GM23248 (cell line): ENCODE measurements around the gene PTGES2.

ENCODE experiments used
- EZH2 ChIP-seq: fragments of 200-600 bp; sonication (generic); IDR thresholded peaks from 2 replicates; pipeline ENCODE4 v1.6.1; 2018; ENCODE audit warnings: antibody characterized with exemption, mild to moderate bottlenecking; ENCODE audit not compliant: insufficient read depth, poor library complexity, severe bottlenecking
- EZH2phosphoT487 ChIP-seq: fragments of 200-600 bp; sonication (generic); IDR thresholded peaks from 2 replicates; pipeline ENCODE4 v1.6.1; 2018; ENCODE audit warnings: antibody characterized with exemption, moderate library complexity, mild to moderate bottlenecking, low read depth; ENCODE audit not compliant: insufficient read depth

DNA sequence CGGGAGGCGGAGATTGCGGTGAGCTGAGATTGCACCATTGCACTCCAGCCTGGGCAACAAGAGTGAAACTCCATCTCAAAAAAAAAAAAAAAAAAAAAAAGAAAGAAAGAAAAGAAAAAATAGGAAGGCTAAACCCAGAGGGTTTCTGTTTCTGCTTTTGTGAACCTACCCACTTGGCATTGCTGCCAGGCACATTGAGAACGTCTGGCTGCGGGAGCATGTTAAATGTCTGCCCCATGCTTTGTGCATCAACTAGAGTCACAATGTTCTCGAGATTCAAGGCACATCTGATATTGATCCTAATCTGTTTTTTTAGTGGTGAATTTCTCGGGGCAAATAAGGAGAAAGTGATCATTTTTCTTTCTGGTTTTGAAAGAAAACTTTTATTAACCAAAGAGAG is 56.7 kb downstream of the PTGES2 start:
- no peak for TF ChIP-seq EZH2phosphoT487
- no peak for TF ChIP-seq EZH2
